ENCODE data around the gene BTBD8.
"Not testable (repeated sequence)": the region's sequence is repeated elsewhere in the genome, so short reads cannot be mapped to it uniquely, and the experiment has no call there.

DNA sequence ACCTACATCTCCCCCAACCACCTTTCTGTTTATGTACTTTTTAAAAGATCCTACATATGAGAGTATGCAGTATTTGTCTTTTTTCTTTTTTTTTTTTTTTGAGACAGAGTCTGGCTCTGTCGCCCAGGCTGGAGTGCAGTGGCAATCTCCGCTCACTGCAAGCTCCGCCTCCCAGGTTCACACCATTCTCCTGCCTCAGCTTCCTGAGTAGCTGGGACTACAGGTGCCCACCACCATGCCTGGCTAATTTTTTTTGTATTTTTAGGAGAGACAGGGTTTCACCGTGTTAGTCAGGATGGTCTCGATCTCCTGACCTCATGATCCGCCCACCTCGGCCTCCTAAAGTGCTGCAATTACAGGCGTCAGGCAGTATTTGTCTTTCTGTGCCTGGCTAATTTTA, 2.1 kb upstream of the BTBD8 start:
- TF ChIP-seq CTCF, POLR2A (IDR thresholded peaks at IDR 0.05): not testable (repeated sequence)

Data from prostate gland (tissue), 2 donors.